ENCODE measurements around the gene KIF13A. TPM values are rescaled to one million over a fixed set of nuclear protein-coding genes. Genes with fewer than 3 reads are reported as not detected.

KIF13A gene
- total RNA-seq, 1 experiment from 2014 or later, result 24.1 TPM

- Mint-ChIP-seq H3K36me3 (ENCODE audit: insufficient read depth, unreplicated experiment) (no peaks in the 10 kb centered on the region), H3K4me1 (ENCODE audit: insufficient read depth, unreplicated experiment) (peaks cover 39% of the 10 kb centered on the region), H3K4me3 (ENCODE audit: unreplicated experiment) (peak overlapping the region; percentile 83), H3K27ac (ENCODE audit: low read depth, unreplicated experiment) (peak overlapping the region; percentile 88), H3K9me3 (ENCODE audit: unreplicated experiment) (no peaks in the 10 kb centered on the region), H3K27me3 (ENCODE audit: insufficient read depth, unreplicated experiment) (no peaks in the 10 kb centered on the region)
- DNase-seq (ENCODE audit: unreplicated experiment), result no peak
- TF ChIP-seq CTCF (IDR thresholded peaks at IDR 0.05; ENCODE audit: unreplicated experiment), result no peak
- intact Hi-C loops (cut with micrococcal nuclease), result loop anchor here (5.0 kb wide), 2 partner anchors 171 to 274 kb away; partner anchors contain the start of gene DEK
- ChIA-PET POLR2A (interaction anchor here (1.3 to 5.9 kb wide), 5 partner anchors 11 to 167 kb away, joined by 3 to 83 read pairs (median 8); partner anchors contain the start of genes KDM1B and TPMT), CTCF (no interaction called here)
- TSS peak; percentile 50 for BruUV-seq (replicated peaks)
Observed at GRCh38 chr6:17988422-17988944, 1.0 kb upstream of the KIF13A start.

DNA sequence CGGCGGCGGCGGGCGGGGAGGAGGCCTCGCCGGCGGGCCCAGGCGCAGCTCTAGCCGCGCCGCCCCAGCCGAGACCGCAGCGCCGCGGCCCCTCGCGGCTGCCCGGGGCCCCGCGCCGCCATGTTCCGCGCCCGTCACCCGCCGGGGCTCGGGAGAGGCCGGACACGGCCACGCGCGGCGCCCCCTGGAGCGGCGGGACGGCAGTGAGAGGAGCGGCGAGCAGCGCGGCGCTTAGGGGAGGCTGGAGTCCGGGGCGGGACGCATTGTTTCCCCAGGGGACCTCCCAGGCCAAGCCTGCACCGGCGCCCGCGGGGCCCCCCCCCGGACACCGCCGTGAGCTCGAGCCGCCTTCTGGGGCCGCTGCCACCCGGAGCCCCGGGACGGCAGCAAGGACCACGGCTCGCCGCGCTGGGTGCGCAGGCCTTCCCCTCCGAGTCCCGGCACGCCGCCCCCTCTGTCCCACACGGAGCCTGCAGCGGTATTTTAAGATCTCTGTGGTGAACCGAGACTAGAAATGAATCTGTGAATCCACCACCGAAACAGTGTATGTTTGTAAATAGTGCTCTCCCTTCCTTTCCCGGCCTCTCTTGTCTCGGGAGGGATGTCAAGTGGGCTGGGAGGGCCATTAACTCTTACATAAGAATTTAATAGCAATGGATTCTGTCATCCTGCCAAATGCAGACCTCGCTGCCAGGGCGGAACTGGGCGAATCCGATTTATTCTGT, 424 bp upstream of the KIF13A start:
- intact Hi-C loops (cut with micrococcal nuclease), result loop anchor here (2.0 to 5.0 kb wide), 4 partner anchors 81 to 274 kb away; partner anchors contain the start of genes DEK, KDM1B and TPMT
- POLR2A ChIA-PET, result interaction anchor here (0.7 to 5.9 kb wide), 14 partner anchors 10 to 277 kb away, joined by 3 to 83 read pairs (median 4); partner anchors contain the start of genes DEK, KDM1B and TPMT
- Mint-ChIP-seq H3K9me3 (ENCODE audit: unreplicated experiment) (no peaks in the 10 kb centered on the region), H3K36me3 (ENCODE audit: insufficient read depth, unreplicated experiment) (no peaks in the 10 kb centered on the region), H3K27ac (ENCODE audit: low read depth, unreplicated experiment) (peak overlapping the region; percentile 88), H3K4me1 (ENCODE audit: insufficient read depth, unreplicated experiment) (peaks cover 33% of the 10 kb centered on the region), H3K4me3 (ENCODE audit: unreplicated experiment) (peak overlapping the region; percentile 83), H3K27me3 (ENCODE audit: insufficient read depth, unreplicated experiment) (no peaks in the 10 kb centered on the region)
- CTCF ChIA-PET, result interaction anchor here (0.9 kb wide), 1 partner anchor 123 kb away, joined by 4 read pairs; no protein-coding TSS in a partner anchor
- BruUV-seq (replicated peaks), result no TSS peak
- TF ChIP-seq CTCF (IDR thresholded peaks at IDR 0.05; ENCODE audit: unreplicated experiment), result no peak
- DNase-seq (ENCODE audit: unreplicated experiment), result peak; percentile 46

DNA sequence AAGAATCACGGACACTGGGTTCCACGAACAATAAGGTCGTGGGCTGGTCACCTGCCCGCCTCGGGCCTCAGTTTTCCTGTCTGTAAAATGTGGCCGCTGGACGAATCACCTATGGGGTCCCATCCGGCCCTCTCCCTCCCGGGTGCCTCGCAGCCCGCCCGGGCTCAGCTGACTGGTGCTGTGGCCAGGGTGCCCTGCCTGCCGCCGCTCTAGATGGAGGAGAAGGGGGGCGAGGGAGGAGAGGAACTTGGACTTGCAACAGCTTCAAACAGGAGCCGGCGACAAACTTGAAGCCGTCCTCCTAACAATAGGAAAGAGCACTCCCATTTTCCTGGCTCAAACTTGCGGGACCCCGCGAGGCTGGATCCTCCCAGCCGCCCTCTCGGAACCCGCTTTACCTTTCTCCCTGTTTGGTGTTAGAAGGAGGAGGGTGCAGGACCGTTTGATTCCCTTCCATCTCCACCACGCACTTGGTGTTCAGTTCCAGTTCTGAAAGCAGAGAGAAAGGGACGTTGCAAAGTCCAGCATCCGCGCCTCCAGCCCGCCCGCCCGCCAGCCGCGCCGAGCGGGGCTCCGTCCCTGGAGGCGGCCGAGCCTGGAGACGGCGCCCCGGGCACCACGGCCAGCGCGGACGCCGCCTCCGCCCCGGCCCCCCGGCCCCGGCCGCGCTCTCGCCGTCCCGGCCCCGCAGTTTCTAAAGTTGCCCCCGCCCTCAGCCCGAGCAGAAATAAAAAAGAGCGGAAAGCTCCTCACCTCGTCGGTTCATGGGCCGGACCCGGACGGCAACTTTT, 584 bp downstream of the KIF13A start:
- POLR2A ChIA-PET, result interaction anchor here (0.6 to 5.9 kb wide), 22 partner anchors 9 to 401 kb away, joined by 3 to 83 read pairs (median 4); partner anchors contain the start of genes DEK, KDM1B and TPMT
- Mint-ChIP-seq H3K27ac (ENCODE audit: low read depth, unreplicated experiment) (no peak overlapping the region), H3K4me3 (ENCODE audit: unreplicated experiment) (peak overlapping the region; percentile 80)

More for the DNA sequence above, 584 bp downstream of the KIF13A start:
- no TSS peak for BruUV-seq (replicated peaks)
- intact Hi-C loops (cut with micrococcal nuclease), result loop anchor here (2.0 to 5.0 kb wide), 4 partner anchors 80 to 275 kb away; partner anchors contain the start of genes DEK, KDM1B and TPMT
- no peak for TF ChIP-seq CTCF (IDR thresholded peaks at IDR 0.05; ENCODE audit: unreplicated experiment)
- CTCF ChIA-PET, result interaction anchor here (0.6 to 0.9 kb wide), 2 partner anchors 60 to 122 kb away, joined by 4 read pairs; no protein-coding TSS in a partner anchor
- Mint-ChIP-seq H3K9me3 (ENCODE audit: unreplicated experiment) (no peaks in the 10 kb centered on the region), H3K27me3 (ENCODE audit: insufficient read depth, unreplicated experiment) (no peaks in the 10 kb centered on the region), H3K36me3 (ENCODE audit: insufficient read depth, unreplicated experiment) (no peaks in the 10 kb centered on the region), H3K4me1 (ENCODE audit: insufficient read depth, unreplicated experiment) (peaks cover 30% of the 10 kb centered on the region)
- DNase-seq (ENCODE audit: unreplicated experiment), result peak; percentile 52
